ENCODE data around the gene TMEM237.

DNA sequence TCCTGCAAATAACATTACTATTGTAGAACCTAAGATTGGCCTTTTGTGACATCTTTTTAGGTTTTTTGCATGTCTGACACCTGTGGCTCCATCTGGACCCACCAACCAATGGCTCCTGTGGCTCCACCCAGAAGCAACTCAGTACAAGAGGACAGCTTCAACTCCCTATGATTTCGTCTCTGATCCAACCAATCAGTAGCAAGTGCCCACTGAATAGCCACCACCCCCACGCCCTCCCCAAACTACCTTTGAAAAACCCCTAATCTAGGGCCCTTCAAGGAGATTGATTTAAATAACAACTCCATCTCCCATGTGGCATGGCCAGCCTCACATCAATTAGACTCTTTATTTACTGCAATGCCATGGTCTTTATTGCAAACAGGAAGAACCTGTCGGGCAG is 31.5 kb upstream of the TMEM237 start:
- TF ChIP-seq EZH2 (IDR thresholded peaks at IDR 0.05) (no peak), EZH2phosphoT487 (IDR thresholded peaks at IDR 0.05) (no peak)
- TF ChIP-seq, protein P1, sequence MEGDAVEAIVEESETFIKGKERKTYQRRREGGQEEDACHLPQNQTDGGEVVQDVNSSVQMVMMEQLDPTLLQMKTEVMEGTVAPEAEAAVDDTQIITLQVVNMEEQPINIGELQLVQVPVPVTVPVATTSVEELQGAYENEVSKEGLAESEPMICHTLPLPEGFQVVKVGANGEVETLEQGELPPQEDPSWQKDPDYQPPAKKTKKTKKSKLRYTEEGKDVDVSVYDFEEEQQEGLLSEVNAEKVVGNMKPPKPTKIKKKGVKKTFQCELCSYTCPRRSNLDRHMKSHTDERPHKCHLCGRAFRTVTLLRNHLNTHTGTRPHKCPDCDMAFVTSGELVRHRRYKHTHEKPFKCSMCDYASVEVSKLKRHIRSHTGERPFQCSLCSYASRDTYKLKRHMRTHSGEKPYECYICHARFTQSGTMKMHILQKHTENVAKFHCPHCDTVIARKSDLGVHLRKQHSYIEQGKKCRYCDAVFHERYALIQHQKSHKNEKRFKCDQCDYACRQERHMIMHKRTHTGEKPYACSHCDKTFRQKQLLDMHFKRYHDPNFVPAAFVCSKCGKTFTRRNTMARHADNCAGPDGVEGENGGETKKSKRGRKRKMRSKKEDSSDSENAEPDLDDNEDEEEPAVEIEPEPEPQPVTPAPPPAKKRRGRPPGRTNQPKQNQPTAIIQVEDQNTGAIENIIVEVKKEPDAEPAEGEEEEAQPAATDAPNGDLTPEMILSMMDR (IDR thresholded peaks at IDR 0.05): no peak

Measured in neural progenitor cell (in vitro differentiated cells).